GM12873 (cell line): Measurements from ENCODE around the gene MRRF.

Source experiments
- CTCF ChIP-seq: IDR thresholded peaks from 2 replicates; pipeline ENCODE4 v1.5.1; 2012; ENCODE audit warnings: low read depth, mild to moderate bottlenecking, moderate library complexity, low read length, control low read depth; ENCODE audit not compliant: insufficient read depth; ENCODE audit errors: missing control alignments

The MRRF gene

GRCh38 chr9:122339579-122339978 lies 74.9 kb downstream of the MRRF start:
- no peak for TF ChIP-seq CTCF

GRCh38 chr9:122340161-122340560 lies 75.5 kb downstream of the MRRF start:
- no peak for TF ChIP-seq CTCF

- TF ChIP-seq CTCF, result no peak
Observed at GRCh38 chr9:122342323-122343050, 77.8 kb downstream of the MRRF start.

- no peak for TF ChIP-seq CTCF
Observed at GRCh38 chr9:122346478-122347347, 82.0 kb downstream of the MRRF start.

GRCh38 chr9:122347348-122348287 lies 82.9 kb downstream of the MRRF start:
- TF ChIP-seq CTCF, result no peak

GRCh38 chr9:122348288-122348777 lies 83.7 kb downstream of the MRRF start:
- TF ChIP-seq CTCF, result no peak
